HepG2 (cell line): ENCODE measurements around the gene MCM3AP. TPM values are rescaled to one million over a fixed set of nuclear protein-coding genes. Genes with fewer than 3 reads are reported as not detected.

Experiments
- ATF5 ChIP-seq: sonication (generic); formaldehyde crosslinking; IDR thresholded peaks from 2 replicates; pipeline ENCODE4 v1.4.0; 2020; ENCODE audit warnings: mild to moderate bottlenecking, low read depth, missing genetic modification reagents
- BRCA1 ChIP-seq: sonication (generic); formaldehyde crosslinking; IDR thresholded peaks from 2 replicates; pipeline ENCODE4 v1.4.0; 2020; ENCODE audit warnings: missing genetic modification reagents
- HNRNPH1 ChIP-seq: fragments of 200-400 bp; formaldehyde crosslinking; optimal IDR thresholded peaks from 2 replicates; pipeline ENCODE3; 2017; ENCODE audit warnings: mild to moderate bottlenecking, low read depth, low read length
- HOMEZ ChIP-seq: IDR thresholded peaks from 2 replicates; pipeline ENCODE4 v1.6.1; 2016; ENCODE audit warnings: low read depth
- KIAA2018 ChIP-seq: sonication (generic); formaldehyde crosslinking; IDR thresholded peaks from 2 replicates; pipeline ENCODE4 v1.5.0; 2020; ENCODE audit warnings: mild to moderate bottlenecking, missing genetic modification reagents, borderline replicate concordance
- MLLT10 ChIP-seq: sonication (generic); formaldehyde crosslinking; IDR thresholded peaks from 2 replicates; pipeline ENCODE4 v1.4.0; 2020; ENCODE audit warnings: missing genetic modification reagents
- NRL ChIP-seq: sonication (generic); formaldehyde crosslinking; IDR thresholded peaks from 2 replicates; pipeline ENCODE4 v1.5.0; 2020; ENCODE audit warnings: missing genetic modification reagents, mild to moderate bottlenecking, moderate library complexity, borderline replicate concordance
- RARG ChIP-seq: sonication (generic); formaldehyde crosslinking; IDR thresholded peaks from 2 replicates; pipeline ENCODE4 v1.4.0; 2020; ENCODE audit warnings: low read depth, mild to moderate bottlenecking, missing genetic modification reagents
- SKI ChIP-seq: fragments of 450-650 bp; IDR thresholded peaks from one replicate; pipeline ENCODE4 v1.6.1; 2018; ENCODE audit warnings: mild to moderate bottlenecking; ENCODE audit not compliant: partially characterized antibody
- SOX6 ChIP-seq, 2 experiments: fragments of 450-650 bp in 1 of 2; sonication (generic) in 1 of 2; formaldehyde crosslinking in 1 of 2; IDR thresholded peaks; 2 replicates each; pipeline versions ENCODE4 v1.4.0 to v1.6.1; 2017 to 2020; ENCODE audit warnings: antibody characterized with exemption in 1 of 2, mild to moderate bottlenecking in 1 of 2, missing genetic modification reagents in 1 of 2
- SP2 ChIP-seq: sonication (generic); formaldehyde crosslinking; IDR thresholded peaks from 2 replicates; pipeline ENCODE4 v1.5.1; 2020; ENCODE audit warnings: mild to moderate bottlenecking, missing genetic modification reagents
- TAF1 ChIP-seq: sonication (generic); formaldehyde crosslinking; IDR thresholded peaks from 2 replicates; pipeline ENCODE4 v1.4.0; 2020; ENCODE audit warnings: missing genetic modification reagents
- TCF12 ChIP-seq, 2 experiments: fragments of 450-650 bp in 1 of 2; sonication (generic) in 1 of 2; formaldehyde crosslinking in 1 of 2; IDR thresholded peaks; 2 replicates each; pipeline versions ENCODE4 v1.6.1 to v1.8.0; 2017 to 2022; ENCODE audit warnings: antibody characterized with exemption in 1 of 2, mild to moderate bottlenecking in 1 of 2, missing genetic modification reagents in 1 of 2, moderate library complexity in 1 of 2
- ZBTB3 ChIP-seq: sonication (generic); formaldehyde crosslinking; IDR thresholded peaks from 2 replicates; pipeline ENCODE4 v1.4.0; 2020; ENCODE audit warnings: low read depth, mild to moderate bottlenecking, moderate library complexity, missing genetic modification reagents, borderline replicate concordance
- ZFP41 ChIP-seq: sonication (generic); formaldehyde crosslinking; IDR thresholded peaks from 2 replicates; pipeline ENCODE4 v1.4.0; 2020; ENCODE audit warnings: mild to moderate bottlenecking, missing genetic modification reagents, borderline replicate concordance
- ZNF143 ChIP-seq: sonication (generic); formaldehyde crosslinking; IDR thresholded peaks from 2 replicates; pipeline ENCODE4 v1.4.0; 2020; ENCODE audit warnings: missing genetic modification reagents
- ZNF232 ChIP-seq: sonication (generic); formaldehyde crosslinking; IDR thresholded peaks from 2 replicates; pipeline ENCODE4 v1.4.0; 2020; ENCODE audit warnings: missing genetic modification reagents, borderline replicate concordance
- ZNF256 ChIP-seq: sonication (generic); formaldehyde crosslinking; conservative IDR thresholded peaks from 2 replicates; pipeline ENCODE4 v1.4.0; 2020; ENCODE audit warnings: missing genetic modification reagents
- ZNF652 ChIP-seq: IDR thresholded peaks from 2 replicates; pipeline ENCODE4 v1.6.1; 2016; ENCODE audit warnings: low read depth, borderline replicate concordance
- ZNF747 ChIP-seq: sonication (generic); formaldehyde crosslinking; IDR thresholded peaks from 2 replicates; pipeline ENCODE4 v1.8.1; 2023; ENCODE audit warnings: missing genetic modification reagents, mild to moderate bottlenecking, borderline replicate concordance
- polyA plus RNA-seq, 8 experiments: library from polyadenylated mRNA; depleted of rRNA in 3 of 8; stranded (reverse) in 7 of 8; unstranded in 1 of 8; fragments of >200 nt; fragmentation: Illumina TruSeq in 4 of 8; extraction: Trizol in 4 of 8; gene quantifications; 2 replicates each; pipeline versions ENCODE4 v1.2.1 to v1.2.3, GENCODE V29; 2011 to 2016; ENCODE audit warnings: low read depth in 4 of 8, missing spikeins in 1 of 8, mixed read lengths in 1 of 8; ENCODE audit not compliant: insufficient read depth in 1 of 8
- total RNA-seq, 5 experiments: library from RNA; depleted of rRNA; stranded (reverse); fragments of >200 nt; fragmentation: Illumina TruSeq; extraction: Trizol; gene quantifications; 2 replicates each; pipeline ENCODE4 v1.2.3, GENCODE V29; 2016; ENCODE audit warnings: low read depth in 1 of 5

Gene MCM3AP
- total and polyA plus RNA-seq, 2 of the 13 experiments (the other 11 are each of a cell fraction or from before 2014, with no cell fraction given), result 27.0 to 54.7 TPM

- TF ChIP-seq SOX6 (IDR thresholded peaks at IDR 0.05), result no peak
- 0 out of 2 replicates have a peak, but pooled peaks have one; percentile 49 for TF ChIP-seq SOX6 (CRISPR knock-in tag; IDR thresholded peaks at IDR 0.05)
- TF ChIP-seq ZNF232, result no peak
- no peak for TF ChIP-seq ZBTB3
- no peak for TF ChIP-seq KIAA2018 (CRISPR knock-in tag)
- TF ChIP-seq ZFP41, result no peak
- peak; percentile 72 for TF ChIP-seq TAF1 (CRISPR knock-in tag)
- TF ChIP-seq SP2, result peak; percentile 81
- no peak for TF ChIP-seq HNRNPH1
- TF ChIP-seq BRCA1, result no peak
- no peak for TF ChIP-seq ZNF256
- no peak for TF ChIP-seq ZNF652 (CRISPR knock-in tag)
- TF ChIP-seq SKI, result no peak
- no peak; the same call in none of the 2 replicates for TF ChIP-seq ZNF143 (CRISPR knock-in tag)
- TF ChIP-seq ATF5 (CRISPR knock-in tag), result no peak
- no peak for TF ChIP-seq HOMEZ (CRISPR knock-in tag)
- no peak for TF ChIP-seq RARG (CRISPR knock-in tag)
- peak; percentile 64 for TF ChIP-seq NRL (CRISPR knock-in tag)
- no peak for TF ChIP-seq MLLT10 (CRISPR knock-in tag)
- TF ChIP-seq TCF12 (IDR thresholded peaks at IDR 0.05), result no peak
- TF ChIP-seq TCF12 (CRISPR knock-in tag; IDR thresholded peaks at IDR 0.05), result peak; percentile 65
- no peak for TF ChIP-seq ZNF747 (CRISPR knock-in tag)
These were observed 38.4 kb upstream of the MCM3AP start, which contains the start of the genes C21orf58 and PCNT (continued) for GRCh38 chr21:46323710-46324389.
